GM21717 (cell line): ENCODE data around the gene URB1.
"Not testable (repeated sequence)": the region's sequence is repeated elsewhere in the genome, so short reads cannot be mapped to it uniquely, and the experiment has no call there.

Source experiments
- ATAC-seq: cut with Tn5 transposase; IDR thresholded peaks from one replicate; pipeline ENCODE4 v1.9.1; 2021; ENCODE audit warnings: mild to moderate bottlenecking, moderate library complexity; ENCODE audit not compliant: unreplicated experiment

The URB1 gene

DNA sequence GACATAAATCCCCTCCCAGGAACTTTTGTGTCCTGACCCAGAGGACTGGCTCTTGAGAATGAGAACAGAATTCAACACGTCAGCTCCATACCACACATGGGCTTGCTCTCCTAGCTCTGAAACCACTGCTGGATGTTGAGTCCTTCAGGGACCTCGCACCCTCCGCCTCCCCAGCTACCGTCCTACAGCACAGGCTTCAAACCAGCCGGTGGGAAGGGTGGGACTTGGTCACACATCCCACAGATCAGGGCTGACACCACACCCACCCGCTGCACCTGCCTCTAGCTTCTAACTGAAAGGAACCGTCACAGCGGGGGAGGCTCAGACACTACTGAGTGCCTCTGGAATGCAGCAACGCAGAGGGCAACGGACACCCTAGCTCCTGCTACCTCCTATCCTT lies 70.1 kb downstream of the URB1 start:
- no peak for ATAC-seq

- no peak for ATAC-seq
Observed at GRCh38 chr21:32322103-32322502, 70.7 kb downstream of the URB1 start.

DNA sequence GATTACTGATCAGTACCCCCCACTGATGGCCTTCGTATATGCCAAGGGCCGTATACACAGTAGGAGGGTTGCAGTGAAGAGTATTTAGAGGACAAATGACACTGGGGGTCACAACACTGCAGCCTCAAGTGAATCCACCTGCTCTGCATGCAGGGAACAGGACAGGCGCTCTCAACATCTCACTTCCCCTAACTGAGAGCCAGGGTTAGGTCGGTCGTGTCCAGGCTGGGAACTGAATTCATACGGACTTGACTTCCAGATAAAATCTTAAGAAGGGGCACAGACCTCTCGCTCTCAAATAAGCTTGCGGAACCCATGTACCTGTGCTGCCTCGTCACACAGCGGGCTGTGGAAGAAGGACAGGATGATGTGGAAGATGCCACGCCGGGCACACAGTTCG lies 71.3 kb downstream of the URB1 start:
- ATAC-seq: no peak

DNA sequence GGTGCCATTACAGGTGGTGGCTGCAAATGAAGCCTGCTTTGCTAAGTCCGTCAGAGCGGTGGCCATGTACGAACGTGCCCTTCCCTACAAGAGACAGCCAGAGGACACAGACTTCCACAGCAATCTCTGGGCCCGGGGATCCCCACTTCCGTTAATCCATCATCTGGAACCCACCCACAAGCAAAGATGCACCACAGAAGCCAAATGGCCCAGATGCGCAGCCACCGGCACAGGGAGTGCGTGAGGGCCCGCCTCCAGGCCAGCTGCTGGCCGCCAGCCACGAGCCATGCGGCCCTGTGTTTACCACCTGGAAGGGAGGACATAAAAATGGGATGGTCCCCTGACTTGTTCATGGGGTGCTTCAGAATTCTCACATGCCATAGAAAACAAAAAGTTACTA lies 72.1 kb downstream of the URB1 start:
- ATAC-seq: no peak

DNA sequence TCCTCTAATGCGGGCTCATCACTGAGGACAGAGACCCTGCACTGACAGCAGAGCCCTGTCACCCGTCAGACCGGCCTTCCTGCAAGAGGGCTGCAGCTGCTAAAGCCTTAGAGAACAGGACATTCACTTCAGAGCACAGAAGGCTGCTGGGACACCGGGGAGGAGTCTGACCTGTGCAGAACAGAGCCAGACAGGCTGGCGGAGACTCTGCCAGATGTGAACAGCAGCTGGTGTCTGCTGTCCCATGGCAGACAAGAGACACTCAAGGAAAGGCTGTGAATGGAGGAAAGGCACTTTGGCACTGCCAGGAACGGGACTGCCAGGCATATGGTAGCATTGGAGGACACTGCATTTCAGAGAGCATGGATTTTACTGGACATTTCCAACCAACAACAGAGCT lies 72.8 kb downstream of the URB1 start:
- no peak for ATAC-seq

DNA sequence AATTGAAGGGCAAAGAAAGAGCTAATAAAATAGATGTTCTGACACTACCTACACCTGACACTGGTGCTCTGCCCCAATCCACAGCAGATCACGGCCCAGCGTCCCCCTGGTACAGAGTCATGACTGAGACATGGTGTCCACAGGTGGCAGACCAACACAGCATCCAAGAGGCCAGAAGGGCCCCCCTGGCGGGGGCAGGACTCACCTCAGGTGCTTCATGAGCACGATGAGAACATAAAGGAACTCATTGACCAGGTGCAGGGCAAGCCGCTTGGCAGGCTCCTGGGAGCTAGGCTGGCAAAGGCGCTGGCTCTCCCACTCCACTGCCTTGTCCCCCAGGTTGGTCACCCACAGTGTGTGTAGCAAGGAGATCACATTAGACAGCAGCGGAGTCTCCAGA lies 73.8 kb downstream of the URB1 start:
- ATAC-seq: no peak

DNA sequence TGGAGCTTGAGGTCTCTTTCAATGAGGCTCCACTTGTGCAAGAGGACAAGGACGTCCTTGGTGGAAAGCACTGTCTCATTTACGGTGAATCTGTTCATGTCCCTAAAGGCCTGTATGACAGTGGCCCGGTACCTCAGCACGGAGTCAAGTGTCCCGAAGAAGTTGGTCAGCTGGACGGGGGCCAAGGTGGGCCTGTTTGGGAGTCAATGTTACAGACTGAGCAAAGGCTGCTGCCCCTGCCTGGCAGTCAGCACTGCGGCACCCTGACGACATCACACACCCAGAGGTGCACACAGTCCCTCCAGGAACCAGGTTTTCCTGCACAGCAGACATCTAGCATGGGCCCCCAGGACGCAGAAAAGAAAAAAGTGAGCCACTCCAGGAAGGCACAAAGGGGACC lies 75.1 kb downstream of the URB1 start:
- ATAC-seq: no peak

DNA sequence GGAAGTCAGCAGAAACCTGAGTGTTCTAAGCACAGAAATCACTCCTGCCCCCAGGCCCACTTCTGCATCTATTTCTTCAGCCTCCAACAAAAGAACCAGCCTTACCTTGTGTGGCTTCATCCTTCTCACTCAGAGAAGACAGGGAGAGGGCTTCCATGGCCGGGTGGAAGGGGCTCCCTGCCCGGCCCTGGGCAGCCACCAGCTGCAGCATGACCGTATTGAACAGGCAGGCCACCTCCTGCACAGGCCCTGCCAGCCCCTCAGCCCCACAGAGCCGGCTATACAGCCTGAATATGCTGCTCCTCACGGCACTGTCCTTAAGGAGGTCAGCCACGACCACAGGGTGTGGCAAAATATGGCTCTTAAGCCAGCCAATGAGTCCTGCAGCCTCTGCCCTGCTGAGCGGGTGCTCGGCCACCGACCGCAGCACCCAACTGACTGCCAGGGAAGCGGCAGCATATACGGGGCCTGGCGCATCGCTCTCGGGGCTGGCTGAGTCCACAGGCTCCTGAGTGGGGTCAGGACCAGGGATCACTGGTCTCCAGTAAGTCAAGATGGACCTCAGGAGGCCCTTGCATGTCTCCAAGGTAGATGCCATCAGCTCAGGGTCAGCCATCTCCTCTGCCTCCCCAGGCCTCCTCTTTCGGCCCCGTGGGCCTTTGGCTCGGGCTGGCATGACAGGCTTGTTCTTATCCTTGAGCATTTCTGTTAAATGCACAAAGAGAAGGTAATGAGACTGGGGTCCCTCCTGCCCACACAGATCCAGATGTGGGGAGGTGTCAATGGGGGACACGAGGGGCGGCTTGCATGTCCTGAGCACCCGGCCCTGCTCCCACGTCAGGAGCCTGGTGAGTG lies 76.2 kb downstream of the URB1 start:
- ATAC-seq: no peak

DNA sequence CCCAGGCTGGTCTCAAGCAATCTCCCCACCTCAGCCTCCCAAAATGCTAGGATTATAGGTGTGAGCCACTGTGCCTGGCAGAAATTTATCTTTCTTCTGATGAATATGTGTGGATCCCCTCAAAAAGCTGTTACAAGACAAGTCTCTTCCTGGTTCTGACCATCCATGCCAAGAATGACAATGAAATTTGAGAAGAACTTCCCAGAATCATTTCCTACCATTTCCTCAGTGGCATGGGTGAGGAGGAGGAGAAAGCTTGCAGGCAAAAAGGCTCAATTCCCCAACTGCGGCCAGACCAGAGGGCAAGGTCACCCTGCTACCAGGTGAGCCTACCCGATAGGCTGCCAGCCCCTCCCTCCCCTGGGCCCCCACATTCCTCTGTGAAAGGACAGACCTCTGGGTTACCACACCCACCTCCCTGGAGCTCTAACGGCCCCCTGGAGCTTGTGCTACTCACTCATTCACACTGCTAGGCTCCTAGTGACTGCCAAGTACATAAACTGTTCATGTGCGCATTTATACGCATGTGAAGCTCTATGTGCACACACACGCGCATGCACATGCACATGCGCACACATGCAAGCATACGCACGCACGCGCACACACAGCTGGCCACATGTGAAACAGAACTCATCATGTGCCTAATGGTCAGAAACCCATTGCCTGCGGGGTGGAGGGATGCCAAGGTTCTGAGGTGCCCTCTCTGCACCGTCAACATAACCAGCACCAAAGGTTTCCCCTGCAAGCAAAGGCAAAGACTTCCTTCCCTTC lies 77.1 kb downstream of the URB1 start:
- ATAC-seq: no peak

- ATAC-seq: no peak
Observed at GRCh38 chr21:32314806-32315205, 78.0 kb downstream of the URB1 start.

- no peak for ATAC-seq
Observed at GRCh38 chr21:32312976-32313375, 79.8 kb downstream of the URB1 start.

GRCh38 chr21:32312326-32312725 lies 80.5 kb downstream of the URB1 start:
- ATAC-seq: no peak

- no peak for ATAC-seq
Observed at GRCh38 chr21:32311621-32312020, 81.2 kb downstream of the URB1 start.

DNA sequence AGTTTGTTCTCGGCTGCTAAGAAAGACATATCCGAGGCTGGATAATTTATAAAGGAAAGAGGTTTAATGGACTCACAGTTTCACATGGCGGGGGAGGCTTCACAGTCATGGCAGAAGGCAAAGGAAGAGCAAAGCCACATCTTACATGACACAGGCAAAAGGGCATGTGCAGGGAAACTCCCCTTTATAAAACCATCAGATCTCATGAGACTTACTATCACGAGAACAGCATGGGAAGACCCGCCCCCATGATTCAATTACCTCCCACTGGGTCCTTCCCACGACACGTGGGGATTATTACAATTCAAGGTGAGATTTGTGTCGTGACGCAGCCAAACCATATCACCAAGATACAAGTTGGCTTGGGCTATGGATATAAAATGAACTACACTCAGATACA lies 81.8 kb downstream of the URB1 start:
- not testable (repeated sequence) for ATAC-seq

- ATAC-seq: no peak
Observed at GRCh38 chr21:32309906-32310460, 82.8 kb downstream of the URB1 start.

GRCh38 chr21:32308696-32309095 lies 84.1 kb downstream of the URB1 start:
- ATAC-seq: no peak

GRCh38 chr21:32307706-32308105 lies 85.1 kb downstream of the URB1 start:
- ATAC-seq: no peak

GRCh38 chr21:32306021-32306780 lies 86.6 kb downstream of the URB1 start:
- ATAC-seq: no peak

- ATAC-seq: no peak
Observed at GRCh38 chr21:32304998-32305397, 87.8 kb downstream of the URB1 start.

- ATAC-seq: no peak
Observed at GRCh38 chr21:32303385-32303784, 89.4 kb downstream of the URB1 start.

GRCh38 chr21:32302560-32302959 lies 90.3 kb downstream of the URB1 start:
- ATAC-seq: no peak
